NB4 (cell line): ENCODE measurements around the gene C18orf32.
"Not testable (repeated sequence)": the region's sequence is repeated elsewhere in the genome, so short reads cannot be mapped to it uniquely, and the experiment has no call there.

ENCODE experiments used
- DNase-seq: peaks from one replicate; pipeline ENCODE4 v3.0.0; 2010; ENCODE audit warnings: low read depth
- H3K4me3 ChIP-seq: one replicate; pipeline ENCODE4 v1.5.1; 2011; ENCODE audit warnings: mild to moderate bottlenecking, low read depth, low read length, moderate library complexity
- CTCF ChIP-seq: IDR thresholded peaks from one replicate; pipeline ENCODE4 v1.5.1; 2012; ENCODE audit warnings: low read depth, low read length
- MAX ChIP-seq: IDR thresholded peaks from 2 replicates; pipeline ENCODE4 v1.6.1; 2011; ENCODE audit warnings: low read depth, low read length
- MYC ChIP-seq: IDR thresholded peaks from 2 replicates; pipeline ENCODE4 v1.6.1; 2011; ENCODE audit warnings: low read depth, low read length
- POLR2A ChIP-seq: IDR thresholded peaks from 2 replicates; pipeline ENCODE4 v1.6.1; 2011; ENCODE audit warnings: mild to moderate bottlenecking; ENCODE audit not compliant: insufficient read length; ENCODE audit errors: extremely low read depth

The C18orf32 gene

GRCh38 chr18:49525981-49526380, 38.9 kb upstream of the C18orf32 start:
- TF ChIP-seq CTCF = no peak
- TF ChIP-seq MAX = no peak
- no peak for TF ChIP-seq POLR2A
- TF ChIP-seq MYC = no peak
- no peak overlapping the region for H3K4me3 ChIP-seq
- DNase-seq = no peak

GRCh38 chr18:49524951-49525350, 37.9 kb upstream of the C18orf32 start:
- DNase-seq = no peak
- H3K4me3 ChIP-seq = no peak overlapping the region
- TF ChIP-seq MAX = no peak

- no peak for DNase-seq
- no peak overlapping the region for H3K4me3 ChIP-seq
- TF ChIP-seq MYC (no peak), MAX (no peak), CTCF (no peak), POLR2A (no peak)
Observed at GRCh38 chr18:49524349-49524748, 37.3 kb upstream of the C18orf32 start.

GRCh38 chr18:49523580-49524093, 36.6 kb upstream of the C18orf32 start:
- DNase-seq, H3K4me3 ChIP-seq: not testable (repeated sequence)

GRCh38 chr18:49521216-49521835, 34.3 kb upstream of the C18orf32 start:
- no peak for DNase-seq
- TF ChIP-seq MYC = no peak
- no peak for TF ChIP-seq MAX
- no peak for TF ChIP-seq POLR2A
- TF ChIP-seq CTCF = no peak
- no peak overlapping the region for H3K4me3 ChIP-seq

GRCh38 chr18:49520661-49521145, 33.7 kb upstream of the C18orf32 start:
- DNase-seq = no peak
- TF ChIP-seq POLR2A (no peak), MAX (no peak), CTCF (no peak), MYC (no peak)
- H3K4me3 ChIP-seq = no peak overlapping the region
